DND-41 (cell line): Measurements from ENCODE around the gene WDR41.

Source experiments
- EZH2 ChIP-seq: IDR thresholded peaks from 3 replicates; pipeline ENCODE4 v1.6.1; 2012; ENCODE audit warnings: borderline replicate concordance, low read depth, mild to moderate bottlenecking, moderate library complexity, low read length, inconsistent platforms; ENCODE audit not compliant: severe bottlenecking
- TF ChIP-seq, protein P1 (sequence below): IDR thresholded peaks from 2 replicates; pipeline ENCODE4 v1.5.1; 2012; ENCODE audit warnings: borderline replicate concordance, low read length, moderate library complexity, mild to moderate bottlenecking; ENCODE audit not compliant: poor library complexity, severe bottlenecking; ENCODE audit errors: extremely low read depth

DNA sequence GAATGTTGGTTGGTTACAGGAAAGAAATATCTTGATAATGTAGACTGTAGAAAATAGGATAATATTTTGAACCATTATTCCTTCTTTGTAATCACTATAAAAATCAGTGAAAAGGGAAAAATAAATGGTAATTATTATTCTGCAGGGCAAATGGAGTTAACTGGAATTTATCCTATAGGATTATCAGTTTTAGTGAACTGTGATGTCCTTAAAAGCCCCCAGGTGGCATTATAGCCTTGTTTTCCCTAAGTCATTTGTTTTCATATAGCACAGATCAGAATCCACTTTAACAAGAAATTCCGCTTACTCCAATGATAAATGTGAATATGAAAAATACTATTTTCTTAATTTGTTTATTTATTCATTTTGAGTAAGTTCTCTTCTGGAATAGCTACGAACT, 26.2 kb upstream of the WDR41 start:
- TF ChIP-seq, protein P1, sequence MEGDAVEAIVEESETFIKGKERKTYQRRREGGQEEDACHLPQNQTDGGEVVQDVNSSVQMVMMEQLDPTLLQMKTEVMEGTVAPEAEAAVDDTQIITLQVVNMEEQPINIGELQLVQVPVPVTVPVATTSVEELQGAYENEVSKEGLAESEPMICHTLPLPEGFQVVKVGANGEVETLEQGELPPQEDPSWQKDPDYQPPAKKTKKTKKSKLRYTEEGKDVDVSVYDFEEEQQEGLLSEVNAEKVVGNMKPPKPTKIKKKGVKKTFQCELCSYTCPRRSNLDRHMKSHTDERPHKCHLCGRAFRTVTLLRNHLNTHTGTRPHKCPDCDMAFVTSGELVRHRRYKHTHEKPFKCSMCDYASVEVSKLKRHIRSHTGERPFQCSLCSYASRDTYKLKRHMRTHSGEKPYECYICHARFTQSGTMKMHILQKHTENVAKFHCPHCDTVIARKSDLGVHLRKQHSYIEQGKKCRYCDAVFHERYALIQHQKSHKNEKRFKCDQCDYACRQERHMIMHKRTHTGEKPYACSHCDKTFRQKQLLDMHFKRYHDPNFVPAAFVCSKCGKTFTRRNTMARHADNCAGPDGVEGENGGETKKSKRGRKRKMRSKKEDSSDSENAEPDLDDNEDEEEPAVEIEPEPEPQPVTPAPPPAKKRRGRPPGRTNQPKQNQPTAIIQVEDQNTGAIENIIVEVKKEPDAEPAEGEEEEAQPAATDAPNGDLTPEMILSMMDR = peak; percentile 44
- TF ChIP-seq EZH2 = no peak
